NB4 (cell line): Measurements from ENCODE around the gene IRF5.

Source experiments
- CTCF ChIP-seq: IDR thresholded peaks from one replicate; pipeline ENCODE4 v1.5.1; 2012; ENCODE audit warnings: low read depth, low read length
- POLR2A ChIP-seq: IDR thresholded peaks from 2 replicates; pipeline ENCODE4 v1.6.1; 2011; ENCODE audit warnings: mild to moderate bottlenecking; ENCODE audit not compliant: insufficient read length; ENCODE audit errors: extremely low read depth

DNA sequence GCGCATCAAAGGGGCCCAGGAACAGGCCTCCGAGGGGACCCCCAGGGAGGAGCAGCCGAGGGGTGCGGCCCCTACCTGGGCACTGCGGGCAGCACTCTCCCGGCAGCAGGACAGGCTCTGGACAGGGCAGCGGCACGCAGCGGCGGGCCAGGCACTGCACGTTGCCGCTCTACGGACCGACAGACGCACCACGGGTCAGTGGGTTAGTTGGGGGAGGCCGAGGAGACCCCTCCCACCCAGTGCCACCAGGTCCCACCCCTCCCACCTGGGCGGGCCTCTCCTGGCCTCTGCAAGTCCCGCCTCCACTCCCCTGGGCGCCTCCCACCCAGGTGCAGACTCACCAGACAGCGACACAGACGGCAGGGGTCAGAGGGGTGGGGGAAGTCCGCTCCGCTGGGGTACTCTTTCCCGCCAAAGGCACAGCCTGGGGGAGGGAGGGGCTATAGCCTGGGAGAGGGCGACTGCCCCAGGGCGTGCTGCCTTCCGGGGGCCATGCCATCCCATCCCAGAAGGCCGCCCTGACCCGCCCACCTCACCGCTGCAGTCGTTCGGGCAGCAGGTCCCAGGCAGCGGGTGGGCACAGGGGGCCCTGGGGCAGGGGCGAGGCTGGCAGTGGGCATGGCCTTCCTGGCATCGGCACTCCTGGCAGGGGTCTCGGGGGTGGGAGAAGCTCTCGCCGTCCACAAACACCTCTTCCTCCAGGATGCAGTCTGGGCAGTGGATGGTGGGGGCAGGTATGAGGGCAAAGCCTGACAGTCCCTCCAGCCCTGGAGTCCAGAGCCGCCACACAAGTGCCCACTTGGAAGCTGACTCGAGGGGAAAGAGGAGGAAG lies 46.4 kb upstream of the IRF5 start:
- no peak for TF ChIP-seq POLR2A
- no peak for TF ChIP-seq CTCF
